IMR-90 (cell line): Measurements from ENCODE around the gene THYN1.

ENCODE experiments used
- BHLHE40 ChIP-seq: fragments of 150-350 bp; IDR thresholded peaks from 2 replicates; pipeline ENCODE4 v1.6.1; 2016; ENCODE audit warnings: mild to moderate bottlenecking, low read depth, low read length
- CEBPB ChIP-seq: IDR thresholded peaks from 2 replicates; pipeline ENCODE4 v1.6.1; 2012; ENCODE audit warnings: low read depth, low read length, improper control_type of control experiment
- CHD1 ChIP-seq: IDR thresholded peaks from 2 replicates; pipeline ENCODE4 v1.6.1; 2012; ENCODE audit warnings: low read depth, low read length, improper control_type of control experiment
- CTCF ChIP-seq: conservative IDR thresholded peaks from 2 replicates; pipeline ENCODE4 v1.5.1; 2012; ENCODE audit warnings: mild to moderate bottlenecking, low read depth, low read length, improper control_type of control experiment
- ELK1 ChIP-seq: fragments of 150-350 bp; IDR thresholded peaks from 2 replicates; pipeline ENCODE4 v1.6.1; 2016; ENCODE audit warnings: low read depth, mild to moderate bottlenecking, low read length, moderate library complexity, borderline replicate concordance
- FOS ChIP-seq: fragments of 150-350 bp; IDR thresholded peaks from 2 replicates; pipeline ENCODE4 v1.6.1; 2016; ENCODE audit warnings: low read depth, low read length
- MAFK ChIP-seq: IDR thresholded peaks from 2 replicates; pipeline ENCODE4 v1.6.1; 2012; ENCODE audit warnings: low read depth, low read length, improper control_type of control experiment
- MXI1 ChIP-seq: IDR thresholded peaks from 2 replicates; pipeline ENCODE4 v1.6.1; 2012; ENCODE audit warnings: low read depth, mild to moderate bottlenecking, low read length, moderate library complexity, borderline replicate concordance
- POLR2A ChIP-seq: IDR thresholded peaks from 2 replicates; pipeline ENCODE4 v1.6.1; 2012; ENCODE audit warnings: mild to moderate bottlenecking, low read depth, low read length
- RAD21 ChIP-seq: IDR thresholded peaks from 2 replicates; pipeline ENCODE4 v1.6.1; 2012; ENCODE audit warnings: low read length, improper control_type of control experiment
- RCOR1 ChIP-seq: IDR thresholded peaks from 2 replicates; pipeline ENCODE4 v1.6.1; 2012; ENCODE audit warnings: mild to moderate bottlenecking, low read length, improper control_type of control experiment; ENCODE audit not compliant: insufficient replicate concordance
- RFX5 ChIP-seq: IDR thresholded peaks from 2 replicates; pipeline ENCODE4 v1.8.0; 2012; ENCODE audit warnings: low read depth, mild to moderate bottlenecking, low read length, moderate library complexity
- SMC3 ChIP-seq: fragments of 150-350 bp; IDR thresholded peaks from 2 replicates; pipeline ENCODE4 v1.6.1; 2016; ENCODE audit warnings: low read depth, mild to moderate bottlenecking, antibody characterized with exemption, low read length, moderate library complexity
- USF2 ChIP-seq: fragments of 150-350 bp; IDR thresholded peaks from 2 replicates; pipeline ENCODE4 v1.6.1; 2017; ENCODE audit warnings: mild to moderate bottlenecking, antibody characterized with exemption, low read length, low read depth

- TF ChIP-seq CTCF (no peak), POLR2A (no peak), RCOR1 (no peak), MAFK (no peak), RAD21 (no peak), SMC3 (no peak), FOS (no peak), MXI1 (no peak), CEBPB (no peak), ELK1 (no peak), BHLHE40 (no peak), USF2 (no peak), CHD1 (no peak), RFX5 (no peak)
Measured at GRCh38 chr11:134260503-134260902, 7.4 kb upstream of the THYN1 start.
